Measurements from ENCODE around the gene DPYSL5. TPM values are rescaled to one million over a fixed set of nuclear protein-coding genes. Genes with fewer than 3 reads are reported as not detected.

DPYSL5 gene
- total RNA-seq, 1 donor from 2014 or later: 201 TPM

DNA sequence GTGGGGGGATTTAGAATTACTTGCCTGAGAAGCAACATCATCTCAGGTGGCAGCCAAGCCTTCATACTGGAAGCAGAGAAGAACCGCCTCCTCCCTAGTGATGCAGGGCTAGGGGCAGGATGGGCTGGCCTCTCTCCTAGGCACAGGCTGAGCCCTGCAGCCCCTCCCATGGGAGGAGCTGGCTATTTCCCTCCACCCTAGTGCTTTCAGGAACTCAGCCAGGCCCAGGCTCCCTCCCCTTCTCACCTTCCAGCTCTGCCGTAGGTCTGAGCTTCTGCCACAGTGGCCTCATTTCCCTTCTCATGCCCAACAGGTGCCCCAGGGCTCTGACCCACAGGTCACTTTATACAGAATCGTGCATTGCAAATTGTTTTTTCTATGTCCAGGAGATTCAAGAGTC lies 31.0 kb upstream of the DPYSL5 start:
- no peak for DNase-seq (ENCODE audit: low read depth, low spot score)
- Mint-ChIP-seq H3K9me3 (no peaks in the 10 kb centered on the region), H3K36me3 (ENCODE audit: low read depth) (no peaks in the 10 kb centered on the region), H3K27me3 (ENCODE audit: low read depth) (peaks cover 12% of the 10 kb centered on the region), H3K27ac (ENCODE audit: unreplicated experiment) (no peak overlapping the region), H3K4me3 (no peak overlapping the region), H3K4me1 (peaks cover 8% of the 10 kb centered on the region)
- TF ChIP-seq, protein P1, sequence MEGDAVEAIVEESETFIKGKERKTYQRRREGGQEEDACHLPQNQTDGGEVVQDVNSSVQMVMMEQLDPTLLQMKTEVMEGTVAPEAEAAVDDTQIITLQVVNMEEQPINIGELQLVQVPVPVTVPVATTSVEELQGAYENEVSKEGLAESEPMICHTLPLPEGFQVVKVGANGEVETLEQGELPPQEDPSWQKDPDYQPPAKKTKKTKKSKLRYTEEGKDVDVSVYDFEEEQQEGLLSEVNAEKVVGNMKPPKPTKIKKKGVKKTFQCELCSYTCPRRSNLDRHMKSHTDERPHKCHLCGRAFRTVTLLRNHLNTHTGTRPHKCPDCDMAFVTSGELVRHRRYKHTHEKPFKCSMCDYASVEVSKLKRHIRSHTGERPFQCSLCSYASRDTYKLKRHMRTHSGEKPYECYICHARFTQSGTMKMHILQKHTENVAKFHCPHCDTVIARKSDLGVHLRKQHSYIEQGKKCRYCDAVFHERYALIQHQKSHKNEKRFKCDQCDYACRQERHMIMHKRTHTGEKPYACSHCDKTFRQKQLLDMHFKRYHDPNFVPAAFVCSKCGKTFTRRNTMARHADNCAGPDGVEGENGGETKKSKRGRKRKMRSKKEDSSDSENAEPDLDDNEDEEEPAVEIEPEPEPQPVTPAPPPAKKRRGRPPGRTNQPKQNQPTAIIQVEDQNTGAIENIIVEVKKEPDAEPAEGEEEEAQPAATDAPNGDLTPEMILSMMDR (conservative IDR thresholded peaks at IDR 0.05): no peak

DNA sequence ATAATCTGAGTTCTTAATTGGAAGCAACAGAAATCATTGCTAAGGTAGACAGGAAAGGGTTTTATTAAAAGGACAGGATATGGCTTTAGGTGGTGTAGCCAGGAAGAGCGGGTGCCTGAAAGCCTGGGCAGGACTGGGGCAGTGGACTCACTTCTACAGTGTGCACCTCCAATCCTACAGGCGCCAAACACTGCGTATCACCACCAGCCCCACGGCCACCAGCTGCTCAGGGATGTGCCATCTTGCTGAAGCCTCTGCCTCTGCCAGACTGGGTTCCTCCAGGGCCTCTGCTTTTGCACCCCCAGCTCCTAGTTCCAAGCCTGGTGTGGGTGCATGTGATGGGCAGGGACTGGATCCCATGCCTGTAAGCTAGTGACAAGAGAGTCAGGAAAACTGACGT lies 29.7 kb upstream of the DPYSL5 start:
- Mint-ChIP-seq H3K36me3 (ENCODE audit: low read depth) (no peaks in the 10 kb centered on the region), H3K27me3 (ENCODE audit: low read depth) (peaks cover 12% of the 10 kb centered on the region), H3K4me3 (no peak overlapping the region), H3K9me3 (no peaks in the 10 kb centered on the region), H3K4me1 (peaks cover 4% of the 10 kb centered on the region), H3K27ac (ENCODE audit: unreplicated experiment) (no peak overlapping the region)
- TF ChIP-seq, protein P1 (conservative IDR thresholded peaks at IDR 0.05): no peak
- DNase-seq (ENCODE audit: low read depth, low spot score): no peak

DNA sequence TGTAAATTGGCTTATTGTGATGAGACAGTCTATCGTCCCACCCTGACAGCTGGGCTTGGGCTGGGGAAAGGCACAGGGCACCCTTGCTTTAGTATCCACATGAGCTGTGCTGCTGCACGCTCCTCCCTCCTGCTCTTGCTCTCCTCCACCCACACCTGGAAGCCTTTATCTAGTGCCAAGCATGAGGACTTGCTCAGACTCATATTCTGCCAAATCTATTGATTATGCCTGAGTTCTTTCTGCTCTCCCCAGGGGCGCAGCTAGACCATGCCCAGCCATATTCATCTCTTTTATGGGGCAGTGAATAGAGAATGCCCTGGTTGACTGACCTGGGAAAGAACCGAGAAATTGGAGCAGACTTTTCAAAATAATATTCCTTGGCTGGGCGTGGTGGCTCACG lies 29.0 kb upstream of the DPYSL5 start:
- Mint-ChIP-seq H3K27me3 (ENCODE audit: low read depth) (peaks cover 12% of the 10 kb centered on the region), H3K9me3 (no peaks in the 10 kb centered on the region), H3K4me3 (no peak overlapping the region), H3K4me1 (peaks cover 4% of the 10 kb centered on the region), H3K36me3 (ENCODE audit: low read depth) (no peaks in the 10 kb centered on the region), H3K27ac (ENCODE audit: unreplicated experiment) (no peak overlapping the region)
- TF ChIP-seq, protein P1 (conservative IDR thresholded peaks at IDR 0.05): no peak
- no peak for DNase-seq (ENCODE audit: low read depth, low spot score)

DNA sequence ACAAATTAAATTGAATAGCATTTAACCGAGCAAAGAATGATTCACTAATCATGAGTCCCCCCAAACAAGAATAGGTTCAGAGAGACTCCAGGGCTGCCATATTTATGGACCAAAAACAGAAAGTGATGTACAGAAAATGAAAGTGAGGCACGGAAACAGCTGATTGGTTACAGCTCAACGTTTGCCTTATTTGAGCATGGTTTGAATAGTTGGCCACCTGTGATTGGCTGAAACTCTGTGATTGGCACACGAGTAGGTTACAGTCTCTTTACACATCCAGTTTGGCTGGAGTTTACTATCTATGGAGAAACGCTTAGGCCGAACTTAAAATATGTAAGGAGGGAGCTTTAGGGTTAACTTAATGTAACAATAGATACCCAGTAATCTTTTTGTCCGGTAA lies 27.0 kb upstream of the DPYSL5 start:
- TF ChIP-seq, protein P1 (conservative IDR thresholded peaks at IDR 0.05): no peak
- H3K27ac Mint-ChIP-seq (ENCODE audit: unreplicated experiment): no peak overlapping the region
- no peaks in the 10 kb centered on the region for H3K36me3 Mint-ChIP-seq (ENCODE audit: low read depth)
- no peaks in the 10 kb centered on the region for H3K9me3 Mint-ChIP-seq
- no peak for DNase-seq (ENCODE audit: low read depth, low spot score)
- H3K4me3 Mint-ChIP-seq: no peak overlapping the region
- peaks cover 12% of the 10 kb centered on the region for H3K27me3 Mint-ChIP-seq (ENCODE audit: low read depth)
- peaks cover 4% of the 10 kb centered on the region for H3K4me1 Mint-ChIP-seq

DNA sequence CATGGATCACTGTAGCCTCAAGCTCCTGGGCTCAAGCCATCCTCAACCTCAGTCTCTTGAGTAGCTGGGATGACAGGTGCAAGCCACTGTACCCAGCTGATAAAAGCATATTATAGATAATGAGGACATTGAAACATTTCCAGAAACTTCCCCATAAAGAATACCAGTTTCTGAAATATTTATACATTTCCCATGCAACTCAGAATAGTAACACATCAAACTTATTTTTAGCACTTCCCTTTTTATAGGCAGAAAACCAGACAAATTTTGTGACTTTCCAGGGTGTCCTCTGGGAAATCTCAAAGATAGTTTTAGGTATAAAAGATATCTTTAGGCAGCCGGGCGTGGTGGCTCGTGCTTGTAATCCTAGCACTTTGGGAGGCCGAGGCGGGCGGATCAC lies 25.1 kb upstream of the DPYSL5 start:
- Mint-ChIP-seq H3K27me3 (ENCODE audit: low read depth) (peaks cover 9% of the 10 kb centered on the region), H3K9me3 (no peaks in the 10 kb centered on the region), H3K27ac (ENCODE audit: unreplicated experiment) (no peak overlapping the region), H3K4me3 (no peak overlapping the region), H3K4me1 (no peaks in the 10 kb centered on the region), H3K36me3 (ENCODE audit: low read depth) (no peaks in the 10 kb centered on the region)
- TF ChIP-seq, protein P1 (conservative IDR thresholded peaks at IDR 0.05): no peak
- DNase-seq (ENCODE audit: low read depth, low spot score): no peak
